Neural cell (in vitro differentiated cells): ENCODE results near the gene LMAN2L.

Source experiments
- CTCF ChIP-seq: fragments of 450-650 bp; IDR thresholded peaks from 2 replicates; pipeline ENCODE4 v1.5.1; 2014; ENCODE audit warnings: antibody characterized with exemption, mild to moderate bottlenecking, moderate library complexity; ENCODE audit not compliant: poor library complexity, severe bottlenecking
- RAD21 ChIP-seq: fragments of 450-650 bp; conservative IDR thresholded peaks from 2 replicates; pipeline ENCODE4 v1.6.1; 2014; ENCODE audit warnings: antibody characterized with exemption, mild to moderate bottlenecking, moderate library complexity

GRCh38 chr2:96739076-96739632 is 710 bp downstream of the LMAN2L start:
- no peak for TF ChIP-seq RAD21
- TF ChIP-seq CTCF, result no peak
